ENCODE results near the gene HSD17B14. TPM values are rescaled to one million over a fixed set of nuclear protein-coding genes. Genes with fewer than 3 reads are reported as not detected.

Gene HSD17B14
- total and polyA plus RNA-seq, 9 of the 15 experiments (the other 6 are each of a cell fraction or from before 2014, with no cell fraction given): 0.16 TPM; not detected in 8

GRCh38 chr19:48813123-48813913 lies 23.0 kb downstream of the HSD17B14 start:
- no peak for ATAC-seq
- in situ Hi-C loops (cut with MboI): no loop called here
- peaks cover under 1% of the 10 kb centered on the region; the same call in 1 of the 3 replicates for H3K36me3 ChIP-seq (ENCODE audit: control insufficient read depth, insufficient read depth, low read length)
- peak; percentile 41 for TF ChIP-seq CTCFL (IDR thresholded peaks at IDR 0.05; ENCODE audit: borderline replicate concordance, insufficient read depth, low read depth, low read length, poor library complexity, severe bottlenecking)
- no peak for TF ChIP-seq MBD2 (IDR thresholded peaks at IDR 0.05; ENCODE audit: borderline replicate concordance, low read depth)
- TF ChIP-seq MYBL2 (IDR thresholded peaks at IDR 0.05; ENCODE audit: low read depth): no peak
- TF ChIP-seq MYBL2 (CRISPR knock-in tag; IDR thresholded peaks at IDR 0.05; ENCODE audit: borderline replicate concordance): no peak
- no peak for TF ChIP-seq TSC22D4 (tag; IDR thresholded peaks at IDR 0.05)
- no peak for TF ChIP-seq PCBP2 (IDR thresholded peaks at IDR 0.05; ENCODE audit: low read depth, low read length, poor library complexity, severe bottlenecking)
- no peak for TF ChIP-seq ZNF766 (CRISPR knock-in tag; conservative IDR thresholded peaks at IDR 0.05)
- no peak for TF ChIP-seq LCOR (CRISPR knock-in tag; IDR thresholded peaks at IDR 0.05)
- TF ChIP-seq RAD21 (CRISPR knock-in tag; conservative IDR thresholded peaks at IDR 0.05 in 1 of 2, IDR thresholded peaks at IDR 0.05 in 1 of 2): peak in 1 of 2 experiments; percentile 27; a peak in 2 of 4 replicates
- no peak for TF ChIP-seq ZNF263 (CRISPR knock-in tag; IDR thresholded peaks at IDR 0.05; ENCODE audit: borderline replicate concordance)
- no peak for TF ChIP-seq ZNF175 (CRISPR knock-in tag; IDR thresholded peaks at IDR 0.05; ENCODE audit: low read depth)
- TF ChIP-seq CTCF (IDR thresholded peaks at IDR 0.05 in 2 of 3, conservative IDR thresholded peaks at IDR 0.05 in 1 of 3; ENCODE audit: insufficient read depth in 2 of 3, low read depth in 1 of 3, low read length in 3 of 3): peak; percentile 53 to 55 (median 54)
- no peak for TF ChIP-seq SIRT6 (IDR thresholded peaks at IDR 0.05; ENCODE audit: low read depth, low read length)
- TF ChIP-seq EP400 (IDR thresholded peaks at IDR 0.05): no peak

More at GRCh38 chr19:48813123-48813913, 23.0 kb downstream of the HSD17B14 start:
- Histone ChIP-seq H3K9me1 (ENCODE audit: control insufficient read depth, insufficient read depth, low read length) (no peaks in the 10 kb centered on the region), H2AFZ (ENCODE audit: low read depth, low read length) (no peak overlapping the region), H4K20me1 (replicated peaks; ENCODE audit: control insufficient read depth, insufficient read depth, low read length) (0 out of 2 replicates have a peak, but pooled peaks cover 3% of the 10 kb centered on the region), H3K4me2 (ENCODE audit: insufficient read depth, low read length) (no peak overlapping the region), H3K27ac (ENCODE audit: extremely low read depth, low read depth, low read length) (no peak overlapping the region), H3K9ac (ENCODE audit: insufficient read depth in 1 of 2, low read depth in 2 of 2, low read length in 2 of 2) (peak overlapping the region in 1 of 2 experiments; percentile 19; a peak in 1 of 4 replicates), H3K4me1 (replicated peaks in 1 of 2; ENCODE audit: control insufficient read depth in 2 of 2, insufficient read depth in 2 of 2, low read length in 2 of 2) (peaks cover 20 to 44% of the 10 kb centered on the region in 2 experiments; a peak in 4 of 5 replicates), H3K9me3 (replicated peaks; ENCODE audit: control insufficient read depth, insufficient read depth, low read depth, low read length) (no peaks in the 10 kb centered on the region), H3K27me3 (ENCODE audit: control insufficient read depth in 2 of 2, insufficient read depth in 2 of 2, low read length in 2 of 2) (no peaks in the 10 kb centered on the region), H3K79me2 (ENCODE audit: control insufficient read depth, insufficient read depth, low read length) (peaks cover 29% of the 10 kb centered on the region), H3K4me3 (no peak overlapping the region)
- no peak for FAIRE-seq
- ChIA-PET POLR2A (interaction anchor here (0.5 to 1.1 kb wide), 3 partner anchors 14 to 154 kb away, joined by 3 read pairs; no protein-coding TSS in a partner anchor), CTCF (ENCODE audit: low intra/inter-chr PET ratio) (no interaction called here)
- intact Hi-C loops (cut with micrococcal nuclease): no loop called here
- no TSS peak for BruUV-seq (replicated peaks)
- WGBS (ENCODE audit: insufficient coverage, low coverage, missing lambda C conversion rate): 79% methylated on average over 15 of the region's 21 CpGs
- DNase-seq (ENCODE audit: extremely low read depth in 1 of 4, low spot score in 3 of 4): peak in 3 of 4 experiments; percentile 13 to 63 (median 62)

All from K562 (cell line).